Neural cell (in vitro differentiated cells): ENCODE measurements around the gene APOC3.

ENCODE experiments used
- EP300 ChIP-seq: fragments of 450-650 bp; conservative IDR thresholded peaks from 2 replicates; pipeline ENCODE4 v1.6.1; 2014; ENCODE audit warnings: antibody characterized with exemption, mild to moderate bottlenecking, moderate library complexity; ENCODE audit not compliant: poor library complexity, severe bottlenecking
- EZH2 ChIP-seq: fragments of 200-600, 300-800 bp; shearing (Covaris generic), sonication (generic); IDR thresholded peaks from 2 replicates; pipeline ENCODE4 v1.6.1; 2014; ENCODE audit warnings: antibody characterized with exemption, low read length, borderline replicate concordance, mild to moderate bottlenecking; ENCODE audit not compliant: insufficient read depth, poor library complexity, severe bottlenecking
- POLR2AphosphoS5 ChIP-seq: IDR thresholded peaks from 2 replicates; pipeline ENCODE4 v1.6.1; 2012
- SMC3 ChIP-seq: fragments of 450-650 bp; conservative IDR thresholded peaks from 2 replicates; pipeline ENCODE4 v1.6.1; 2014; ENCODE audit warnings: antibody characterized with exemption, mild to moderate bottlenecking, moderate library complexity; ENCODE audit not compliant: poor library complexity
- TAF1 ChIP-seq: IDR thresholded peaks from 2 replicates; pipeline ENCODE4 v1.6.1; 2012; ENCODE audit warnings: low read depth
- TF ChIP-seq, protein P1 (sequence below): fragments of 450-650 bp; IDR thresholded peaks from 2 replicates; pipeline ENCODE4 v1.5.1; 2014; ENCODE audit warnings: antibody characterized with exemption, mild to moderate bottlenecking, moderate library complexity; ENCODE audit not compliant: poor library complexity, severe bottlenecking
- TF ChIP-seq, protein P2 (sequence below): IDR thresholded peaks from 2 replicates; pipeline ENCODE4 v1.6.1; 2012; ENCODE audit warnings: borderline replicate concordance

DNA sequence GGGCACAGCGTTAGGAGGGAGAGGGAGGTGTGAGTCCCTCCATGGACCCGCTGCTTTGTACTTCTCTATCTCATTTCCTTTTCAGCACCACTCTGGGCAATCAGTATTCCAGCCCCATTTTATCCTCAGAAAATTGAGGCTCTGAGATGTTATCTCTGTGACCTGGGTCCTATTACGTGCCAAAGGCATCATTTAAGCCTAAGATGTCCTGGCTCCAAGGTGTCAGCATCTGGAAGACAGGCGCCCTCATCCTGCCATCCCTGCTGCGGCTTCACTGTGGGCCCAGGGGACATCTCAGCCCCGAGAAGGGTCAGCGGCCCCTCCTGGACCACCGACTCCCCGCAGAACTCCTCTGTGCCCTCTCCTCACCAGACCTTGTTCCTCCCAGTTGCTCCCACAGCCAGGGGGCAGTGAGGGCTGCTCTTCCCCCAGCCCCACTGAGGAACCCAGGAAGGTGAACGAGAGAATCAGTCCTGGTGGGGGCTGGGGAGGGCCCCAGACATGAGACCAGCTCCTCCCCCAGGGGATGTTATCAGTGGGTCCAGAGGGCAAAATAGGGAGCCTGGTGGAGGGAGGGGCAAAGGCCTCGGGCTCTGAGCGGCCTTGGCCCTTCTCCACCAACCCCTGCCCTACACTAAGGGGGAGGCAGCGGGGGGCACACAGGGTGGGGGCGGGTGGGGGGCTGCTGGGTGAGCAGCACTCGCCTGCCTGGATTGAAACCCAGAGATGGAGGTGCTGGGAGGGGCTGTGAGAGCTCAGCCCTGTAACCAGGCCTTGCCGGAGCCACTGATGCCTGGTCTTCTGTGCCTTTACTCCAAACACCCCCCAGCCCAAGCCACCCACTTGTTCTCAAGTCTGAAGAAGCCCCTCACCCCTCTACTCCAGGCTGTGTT lies 829 bp upstream of the APOC3 start:
- TF ChIP-seq TAF1 (no peak), EP300 (no peak), EZH2 (no peak), POLR2AphosphoS5 (no peak), SMC3 (no peak)
- TF ChIP-seq, protein P1, sequence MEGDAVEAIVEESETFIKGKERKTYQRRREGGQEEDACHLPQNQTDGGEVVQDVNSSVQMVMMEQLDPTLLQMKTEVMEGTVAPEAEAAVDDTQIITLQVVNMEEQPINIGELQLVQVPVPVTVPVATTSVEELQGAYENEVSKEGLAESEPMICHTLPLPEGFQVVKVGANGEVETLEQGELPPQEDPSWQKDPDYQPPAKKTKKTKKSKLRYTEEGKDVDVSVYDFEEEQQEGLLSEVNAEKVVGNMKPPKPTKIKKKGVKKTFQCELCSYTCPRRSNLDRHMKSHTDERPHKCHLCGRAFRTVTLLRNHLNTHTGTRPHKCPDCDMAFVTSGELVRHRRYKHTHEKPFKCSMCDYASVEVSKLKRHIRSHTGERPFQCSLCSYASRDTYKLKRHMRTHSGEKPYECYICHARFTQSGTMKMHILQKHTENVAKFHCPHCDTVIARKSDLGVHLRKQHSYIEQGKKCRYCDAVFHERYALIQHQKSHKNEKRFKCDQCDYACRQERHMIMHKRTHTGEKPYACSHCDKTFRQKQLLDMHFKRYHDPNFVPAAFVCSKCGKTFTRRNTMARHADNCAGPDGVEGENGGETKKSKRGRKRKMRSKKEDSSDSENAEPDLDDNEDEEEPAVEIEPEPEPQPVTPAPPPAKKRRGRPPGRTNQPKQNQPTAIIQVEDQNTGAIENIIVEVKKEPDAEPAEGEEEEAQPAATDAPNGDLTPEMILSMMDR = no peak
- TF ChIP-seq, protein P2, sequence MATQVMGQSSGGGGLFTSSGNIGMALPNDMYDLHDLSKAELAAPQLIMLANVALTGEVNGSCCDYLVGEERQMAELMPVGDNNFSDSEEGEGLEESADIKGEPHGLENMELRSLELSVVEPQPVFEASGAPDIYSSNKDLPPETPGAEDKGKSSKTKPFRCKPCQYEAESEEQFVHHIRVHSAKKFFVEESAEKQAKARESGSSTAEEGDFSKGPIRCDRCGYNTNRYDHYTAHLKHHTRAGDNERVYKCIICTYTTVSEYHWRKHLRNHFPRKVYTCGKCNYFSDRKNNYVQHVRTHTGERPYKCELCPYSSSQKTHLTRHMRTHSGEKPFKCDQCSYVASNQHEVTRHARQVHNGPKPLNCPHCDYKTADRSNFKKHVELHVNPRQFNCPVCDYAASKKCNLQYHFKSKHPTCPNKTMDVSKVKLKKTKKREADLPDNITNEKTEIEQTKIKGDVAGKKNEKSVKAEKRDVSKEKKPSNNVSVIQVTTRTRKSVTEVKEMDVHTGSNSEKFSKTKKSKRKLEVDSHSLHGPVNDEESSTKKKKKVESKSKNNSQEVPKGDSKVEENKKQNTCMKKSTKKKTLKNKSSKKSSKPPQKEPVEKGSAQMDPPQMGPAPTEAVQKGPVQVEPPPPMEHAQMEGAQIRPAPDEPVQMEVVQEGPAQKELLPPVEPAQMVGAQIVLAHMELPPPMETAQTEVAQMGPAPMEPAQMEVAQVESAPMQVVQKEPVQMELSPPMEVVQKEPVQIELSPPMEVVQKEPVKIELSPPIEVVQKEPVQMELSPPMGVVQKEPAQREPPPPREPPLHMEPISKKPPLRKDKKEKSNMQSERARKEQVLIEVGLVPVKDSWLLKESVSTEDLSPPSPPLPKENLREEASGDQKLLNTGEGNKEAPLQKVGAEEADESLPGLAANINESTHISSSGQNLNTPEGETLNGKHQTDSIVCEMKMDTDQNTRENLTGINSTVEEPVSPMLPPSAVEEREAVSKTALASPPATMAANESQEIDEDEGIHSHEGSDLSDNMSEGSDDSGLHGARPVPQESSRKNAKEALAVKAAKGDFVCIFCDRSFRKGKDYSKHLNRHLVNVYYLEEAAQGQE = no peak
